HG03521 (cell line): ENCODE results near the gene SPOCD1.

Experiments used
- ATAC-seq: cut with Tn5 transposase; IDR thresholded peaks from one replicate; pipeline ENCODE4 v1.9.1; 2021; ENCODE audit warnings: mild to moderate bottlenecking, moderate library complexity; ENCODE audit not compliant: unreplicated experiment

SPOCD1 gene

DNA sequence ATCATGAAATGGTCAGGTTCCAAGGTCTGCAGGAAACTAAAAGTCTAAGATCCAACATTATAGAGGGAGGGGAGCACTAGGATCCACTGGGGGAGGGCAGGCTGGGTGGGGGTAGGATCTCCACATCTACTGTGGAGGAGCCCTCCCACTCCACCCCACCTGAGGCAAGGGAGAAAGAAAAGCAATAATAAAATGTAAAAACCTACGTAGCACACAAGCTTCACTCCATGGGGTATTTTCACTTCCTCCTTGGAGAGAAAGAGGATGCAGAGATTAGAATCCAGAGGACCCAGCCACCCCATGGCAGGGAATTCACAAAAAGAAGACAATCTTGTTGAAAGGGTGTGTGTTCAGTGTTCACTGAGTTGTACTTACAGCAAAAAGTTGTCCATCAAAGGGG is 14.4 kb downstream of the SPOCD1 start:
- no peak for ATAC-seq

DNA sequence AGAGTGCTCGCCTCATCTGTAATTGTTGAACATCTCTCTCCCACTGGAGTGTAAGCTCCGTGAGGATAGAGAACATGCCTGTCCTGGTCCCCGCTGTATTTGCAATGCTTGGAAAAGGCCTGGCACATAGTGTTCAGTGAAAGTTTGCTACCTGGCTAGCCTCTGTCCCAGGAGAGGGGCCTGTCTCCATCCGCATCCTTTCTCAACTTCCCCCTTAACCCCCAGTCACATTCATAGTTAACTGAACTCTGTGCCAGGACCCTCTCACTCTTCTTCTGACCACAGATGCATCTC is 15.2 kb downstream of the SPOCD1 start:
- ATAC-seq: no peak

GRCh38 chr1:31799895-31800673 is 15.7 kb downstream of the SPOCD1 start:
- no peak for ATAC-seq

DNA sequence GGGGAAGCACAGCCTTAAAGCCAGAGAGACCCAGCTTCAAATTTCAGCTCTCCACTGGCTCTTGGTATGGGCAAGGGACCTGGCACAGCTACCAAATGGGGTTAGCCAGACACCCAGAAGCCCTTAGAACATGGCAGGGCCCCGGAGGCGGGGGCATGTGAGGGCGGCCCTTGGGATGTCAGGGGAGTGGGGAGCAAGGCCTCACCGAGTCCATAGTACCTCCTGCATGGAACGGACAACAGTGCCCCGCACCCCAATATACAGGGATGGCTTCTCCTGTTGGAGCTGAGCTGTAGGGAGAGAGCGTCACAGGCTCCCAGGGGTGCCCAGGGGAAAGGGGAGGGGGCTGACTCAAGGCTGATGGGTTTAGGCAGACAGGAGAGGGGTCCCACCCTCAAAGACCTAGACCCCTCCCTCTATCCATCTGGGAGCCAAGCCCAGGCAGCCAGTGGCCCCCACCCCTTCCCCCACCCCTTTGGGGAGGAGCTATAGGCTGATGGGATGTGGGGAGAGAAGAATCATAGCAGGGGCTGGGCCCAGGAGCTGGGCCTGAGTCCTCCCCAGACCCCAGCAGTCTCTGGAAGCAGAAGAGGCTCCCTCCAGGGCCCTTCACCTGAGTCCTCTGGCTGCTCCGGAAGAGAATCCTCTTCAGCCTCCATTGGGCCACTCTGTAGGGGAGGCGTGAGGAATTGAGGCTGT is 16.5 kb downstream of the SPOCD1 start:
- ATAC-seq: no peak

DNA sequence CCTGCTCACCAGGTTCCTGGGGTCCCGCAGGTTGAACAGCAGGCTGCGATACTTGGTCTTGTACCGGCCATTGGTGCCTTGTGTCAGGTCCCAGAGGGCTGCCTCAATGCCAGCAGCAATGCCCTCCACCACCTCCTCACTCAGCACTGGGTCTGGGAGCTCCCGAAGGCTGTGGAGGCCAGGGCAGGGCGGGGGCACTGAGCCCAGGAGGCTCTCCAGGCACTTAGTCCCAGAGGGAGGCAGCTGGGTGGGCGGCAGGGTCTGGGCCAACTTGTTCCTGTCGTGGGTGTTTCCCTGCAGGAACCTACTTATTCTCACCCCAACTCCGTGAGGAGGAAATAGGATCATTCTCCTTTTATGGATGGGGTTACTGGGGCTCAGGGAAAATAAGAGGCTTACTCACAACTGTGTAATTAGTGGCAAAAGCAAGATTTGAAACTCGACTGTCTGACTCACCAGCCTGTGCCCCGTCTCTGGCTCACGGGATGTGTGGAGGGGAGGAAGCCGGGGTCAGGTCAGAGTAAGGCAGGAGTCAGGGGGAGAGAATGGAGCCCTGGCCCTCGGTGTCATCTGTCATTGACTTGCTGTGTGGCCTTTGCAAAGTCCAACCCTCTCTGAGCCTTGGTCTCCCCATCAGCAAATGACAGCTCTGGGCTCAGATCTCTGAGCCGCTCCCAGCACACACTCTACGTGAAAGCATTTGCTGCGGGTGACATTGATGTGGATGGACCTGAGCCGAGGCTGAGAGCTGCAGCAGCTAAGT is 17.2 kb downstream of the SPOCD1 start:
- ATAC-seq: no peak

DNA sequence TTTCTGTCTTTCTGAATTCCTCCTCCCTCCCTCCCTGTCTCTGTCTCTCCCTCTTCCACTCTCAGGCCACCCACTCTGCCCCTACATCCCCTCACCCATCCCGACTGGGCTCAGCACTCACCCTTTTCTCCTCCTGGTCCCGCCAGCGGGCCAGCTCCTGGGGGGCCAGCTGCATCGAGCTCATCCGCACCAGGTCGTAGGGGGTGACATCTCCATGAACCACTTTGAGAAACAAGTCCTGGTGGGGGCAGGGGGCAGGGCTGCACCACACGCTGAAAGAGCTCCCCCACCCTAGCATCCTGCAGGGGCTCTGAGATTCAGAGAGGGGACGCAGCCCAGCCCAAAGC is 17.8 kb downstream of the SPOCD1 start:
- ATAC-seq: no peak

- no peak for ATAC-seq
Measured at GRCh38 chr1:31797216-31797615, 18.6 kb downstream of the SPOCD1 start.

DNA sequence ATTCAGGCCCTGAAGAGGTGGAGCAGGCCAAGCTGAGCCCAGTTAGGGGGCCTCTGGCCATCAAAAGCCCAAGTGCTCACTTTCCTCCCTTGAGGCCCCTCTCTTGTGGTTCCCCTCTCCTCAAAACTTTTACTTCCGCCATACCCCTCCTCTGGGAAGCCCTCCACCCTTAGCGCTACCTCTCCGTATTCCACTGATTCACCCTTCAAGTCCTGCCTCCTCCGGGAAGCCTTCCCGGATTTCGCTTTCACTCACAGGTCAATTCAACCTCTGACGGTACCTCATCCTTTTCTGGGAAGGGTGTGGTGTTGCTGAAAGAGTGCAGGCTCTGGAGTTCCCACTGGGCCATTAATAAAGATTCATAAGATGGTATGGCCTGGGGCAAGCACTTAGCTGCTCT is 19.1 kb downstream of the SPOCD1 start:
- ATAC-seq: no peak

DNA sequence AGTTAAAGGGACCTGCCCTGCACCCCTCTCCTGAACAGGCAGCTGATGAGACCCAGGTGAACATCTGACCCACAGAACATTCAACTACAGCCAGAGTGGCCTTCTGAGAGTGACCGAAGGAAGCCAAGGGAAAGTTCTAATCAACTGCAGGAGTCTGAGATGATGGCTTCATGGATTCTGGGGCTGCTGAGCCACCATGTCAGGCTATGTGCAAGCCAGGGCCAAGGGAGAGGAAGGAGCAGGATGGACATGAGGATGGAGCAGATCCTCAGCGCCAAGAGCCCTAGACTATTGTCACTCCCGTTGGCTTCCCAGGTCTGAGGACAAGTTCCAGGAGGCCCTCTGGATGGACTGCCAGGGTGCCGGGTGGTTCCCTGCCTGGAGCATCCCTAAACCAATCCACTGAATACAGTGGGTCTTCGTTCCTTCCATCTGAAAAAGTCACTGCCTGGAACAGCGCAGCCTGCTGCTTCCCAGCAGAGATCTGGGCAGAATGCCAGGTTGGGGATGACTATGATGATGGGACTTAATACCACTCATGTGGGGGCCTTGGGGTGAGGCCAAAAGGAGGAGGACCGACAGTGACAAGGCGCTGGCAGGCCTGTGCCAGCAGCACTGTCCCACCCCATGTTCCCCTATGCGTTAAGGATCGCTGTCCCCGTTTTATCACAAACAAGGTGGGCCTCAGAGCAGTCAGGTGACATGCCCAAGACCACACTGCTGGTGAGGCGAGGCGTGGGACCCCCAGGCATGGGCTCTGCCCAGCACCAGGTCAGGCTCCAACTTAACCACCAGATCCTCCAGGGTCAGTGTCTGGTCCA is 19.8 kb downstream of the SPOCD1 start:
- ATAC-seq: no peak

DNA sequence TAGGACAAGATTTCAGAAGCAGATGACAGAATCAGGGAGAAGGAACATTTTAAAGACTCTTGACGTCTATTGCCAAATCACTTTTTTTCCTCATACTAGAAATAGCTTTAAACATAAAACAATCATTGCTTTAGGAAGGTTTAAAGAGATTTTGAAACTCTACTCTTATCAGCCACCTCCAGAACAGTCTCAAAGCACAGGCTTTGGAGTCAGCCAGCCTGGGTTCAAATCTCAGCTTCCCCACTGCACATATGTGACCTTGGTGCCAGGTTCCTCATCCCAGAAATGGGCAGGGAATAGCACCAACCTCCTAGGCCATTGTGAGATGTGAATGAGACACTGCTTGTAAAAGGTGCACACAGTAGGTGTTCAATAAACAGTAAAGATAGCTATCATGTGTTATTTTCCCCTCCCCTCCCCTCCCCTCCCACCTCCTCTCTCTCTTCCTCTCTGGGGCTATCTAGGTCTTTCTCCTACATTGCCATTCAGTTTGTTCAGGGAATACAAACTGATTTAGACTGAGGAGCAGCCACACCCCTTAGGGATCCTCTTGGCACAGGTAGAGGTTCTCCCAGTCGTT is 20.6 kb downstream of the SPOCD1 start:
- ATAC-seq: no peak

DNA sequence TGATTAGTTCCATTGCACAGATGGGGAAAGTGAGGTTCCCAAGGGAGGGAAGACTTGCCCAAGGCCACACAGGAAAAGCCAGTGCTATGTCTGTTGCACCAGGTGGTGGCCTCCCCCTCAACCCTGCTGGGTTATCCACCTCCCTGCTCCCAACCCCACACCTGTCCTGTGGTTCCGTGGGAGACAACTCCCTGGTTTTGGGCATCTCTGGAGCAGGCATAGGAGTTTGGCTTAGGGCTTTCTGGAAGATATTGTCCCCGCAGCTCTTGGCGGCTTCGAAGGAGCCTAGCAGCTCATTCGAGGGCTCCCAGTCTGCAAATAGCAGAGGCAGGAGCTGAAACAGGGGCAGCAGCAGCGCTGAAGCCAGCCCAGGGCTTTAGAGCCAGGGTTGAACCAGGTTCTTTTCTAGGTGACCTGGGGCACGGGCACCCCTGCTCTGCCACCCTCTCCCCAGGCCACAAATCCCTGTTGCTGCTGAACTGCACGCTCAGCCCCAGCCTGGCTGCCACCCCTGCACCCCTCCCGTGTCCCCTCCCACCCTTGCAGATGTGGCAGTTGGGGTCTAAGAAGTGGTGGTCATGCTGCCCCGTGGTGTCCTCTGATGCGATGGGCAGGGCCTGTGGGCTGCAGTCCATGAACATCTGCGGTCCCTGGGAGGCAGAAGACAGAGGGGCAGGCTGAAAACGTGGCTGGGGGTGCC is 22.1 kb downstream of the SPOCD1 start:
- no peak for ATAC-seq

DNA sequence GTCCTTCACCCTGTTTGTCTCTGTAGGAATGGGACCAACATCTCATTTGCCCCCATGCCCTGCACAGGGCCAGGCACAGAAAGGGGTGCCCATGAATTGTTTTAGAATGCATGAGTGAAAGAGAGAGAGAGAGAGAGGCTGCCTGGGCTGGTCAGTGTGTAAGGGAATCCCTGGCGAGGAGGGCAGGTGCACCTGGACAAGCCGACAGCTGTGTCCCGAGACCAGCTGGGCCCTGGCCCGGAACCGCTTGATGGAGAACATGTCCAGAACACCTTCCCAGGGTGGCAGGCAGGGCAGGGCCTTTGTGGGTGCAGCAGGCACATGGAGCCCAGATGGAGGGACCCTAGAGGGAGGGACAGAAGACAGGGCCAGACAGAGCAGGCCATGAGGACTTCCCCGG is 22.7 kb downstream of the SPOCD1 start:
- no peak for ATAC-seq

- ATAC-seq: no peak
Measured at GRCh38 chr1:31792541-31792940, 23.3 kb downstream of the SPOCD1 start.

DNA sequence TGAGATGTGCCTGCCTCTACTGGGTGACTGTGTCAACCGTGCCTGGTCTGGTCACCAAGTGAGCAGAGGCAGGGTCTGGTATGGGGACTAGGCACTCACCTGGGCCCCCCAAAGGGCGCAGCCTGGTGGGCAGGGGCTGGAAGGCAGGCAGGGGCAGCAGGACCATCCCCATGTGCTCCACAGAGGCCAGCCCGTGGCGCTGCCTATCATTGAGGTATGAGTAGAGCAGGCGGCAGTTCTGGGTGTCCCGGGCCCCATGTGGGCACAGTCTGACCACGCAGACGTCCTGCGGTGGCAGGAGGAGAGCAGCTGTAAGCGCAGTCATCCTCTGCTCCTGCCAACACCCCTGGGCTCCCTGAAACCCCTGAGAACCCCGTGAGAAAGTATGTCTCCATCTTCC is 23.7 kb downstream of the SPOCD1 start:
- no peak for ATAC-seq

DNA sequence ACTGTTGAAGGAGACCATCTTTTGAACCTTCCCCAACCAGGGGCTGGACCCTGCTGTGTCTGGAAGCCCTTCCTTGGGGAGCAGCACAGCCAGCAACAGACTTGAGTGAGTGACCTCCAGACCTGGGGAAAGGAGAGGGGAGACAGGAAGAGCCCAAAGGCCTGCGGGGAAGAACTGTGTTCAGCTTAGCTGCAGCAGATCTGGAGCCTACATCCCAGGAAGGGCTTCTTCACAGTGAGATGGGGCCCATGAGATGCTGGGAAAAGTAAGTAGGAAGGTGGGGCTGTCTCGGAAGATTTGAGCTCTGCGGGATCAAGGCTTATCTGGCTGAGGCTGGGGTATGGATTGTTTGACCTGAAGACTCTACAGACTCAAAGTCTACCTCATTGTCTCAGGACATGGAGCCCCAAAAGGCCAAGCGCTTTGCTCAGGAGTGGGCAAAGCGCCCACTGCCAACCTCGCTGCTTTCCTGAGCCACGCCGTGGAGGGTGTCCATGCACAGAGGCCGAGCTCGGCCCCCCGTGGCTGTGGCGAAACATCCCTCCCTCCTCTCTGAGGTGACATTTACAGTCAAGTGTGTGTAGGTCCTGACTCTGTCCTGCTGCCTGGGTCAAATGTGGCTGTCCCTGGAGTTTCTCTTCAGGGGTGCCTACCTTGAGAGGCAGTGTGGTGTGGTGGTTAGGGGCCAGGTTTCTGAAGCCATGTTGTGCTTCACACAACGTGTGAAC is 24.5 kb downstream of the SPOCD1 start:
- ATAC-seq: no peak

DNA sequence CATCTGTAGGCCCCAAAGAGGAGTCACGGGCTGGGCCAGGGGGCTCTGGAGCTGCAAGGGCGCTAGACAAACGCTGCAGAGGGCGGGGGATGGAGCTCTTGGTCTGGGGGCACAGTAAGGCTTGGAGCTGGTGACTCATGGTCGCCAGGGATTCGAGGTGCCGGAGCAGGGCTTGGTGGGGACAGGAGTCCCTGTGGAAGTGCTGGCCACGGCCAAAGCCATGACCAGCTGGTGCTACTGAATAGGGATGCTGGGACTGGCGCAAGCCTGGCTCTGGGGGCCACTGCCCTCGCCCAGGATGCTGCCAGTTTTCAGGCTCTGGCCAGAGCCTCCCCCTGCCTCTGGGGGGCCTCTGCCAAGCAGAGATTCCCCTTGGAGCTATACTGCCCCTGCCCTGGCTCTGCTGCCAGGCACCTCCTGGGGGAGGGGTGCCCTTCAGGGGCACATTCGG is 25.2 kb downstream of the SPOCD1 start:
- ATAC-seq: no peak

DNA sequence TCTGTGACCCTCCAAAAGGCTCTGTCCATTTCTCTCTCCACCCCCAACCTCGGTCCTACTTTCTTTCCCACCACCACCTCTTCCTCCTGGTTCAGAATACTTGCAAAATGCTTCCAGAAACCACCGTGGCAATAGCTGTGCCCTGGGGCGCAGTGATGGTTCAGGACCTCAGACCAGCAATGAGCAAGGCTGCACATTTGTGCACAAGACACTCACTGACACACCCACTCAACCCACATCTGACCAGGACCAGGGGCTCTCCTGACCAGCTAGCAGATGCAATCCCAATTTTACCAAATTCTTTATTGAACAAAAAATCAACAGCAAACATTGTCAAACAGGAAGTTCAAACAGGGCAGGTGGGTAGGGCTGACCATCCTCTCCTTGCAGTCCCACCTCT is 25.7 kb downstream of the SPOCD1 start:
- ATAC-seq: no peak

- ATAC-seq: peak; percentile 58
Measured at GRCh38 chr1:31789259-31790065, 26.4 kb downstream of the SPOCD1 start.

GRCh38 chr1:31788825-31789256 is 27.0 kb downstream of the SPOCD1 start:
- ATAC-seq: peak; percentile 16
